Pancreas (tissue), 10 donors: ENCODE measurements around the gene APOBEC4. TPM values are rescaled to one million over a fixed set of nuclear protein-coding genes. Genes with fewer than 3 reads are reported as not detected.
A peak's percentile ranks its signal among the peaks of the same experiment; 100 is the strongest.

ENCODE experiments used
- ATAC-seq, 4 donors: fragments of 200-7000 bp; cut with Tn5 transposase; one replicate each; pipeline versions ENCODE4 v1.8.0 to v1.9.1; 2020; ENCODE audit warnings: mild to moderate bottlenecking in 4 of 4, moderate library complexity in 4 of 4
- DNase-seq, 6 donors: peaks; one replicate each; pipeline ENCODE4 v3.0.0-alpha.2; 2020
- FAIRE-seq: peaks from 2 replicates; lab custom pipeline; 2012; peaks lifted over from hg19 to GRCh38; lab: Jason Lieb, UNC
- H3K27ac ChIP-seq, 4 donors: fragments of 200-600 bp; sonication (generic); 1 replicate in 3 of 4; 2 replicates in 1 of 4; pipeline versions ENCODE4 v1.5.0 to v1.8.0; 2020
- H3K27me3 ChIP-seq, 4 donors: fragments of 200-600 bp; one replicate each; pipeline ENCODE4 v1.8.0; 2021
- H3K36me3 ChIP-seq, 3 donors: fragments of 200-600 bp; sonication (generic) in 1 of 3; one replicate each; pipeline versions ENCODE4 v1.5.0 to v1.8.0; 2020 to 2021
- H3K4me1 ChIP-seq, 3 donors: fragments of 200-600 bp; one replicate each; pipeline ENCODE4 v1.8.0; 2021
- H3K4me3 ChIP-seq, 4 donors: fragments of 200-600 bp; sonication (generic) in 2 of 4; one replicate each; pipeline versions ENCODE4 v1.5.0 to v1.8.0; 2020 to 2021
- H3K9me3 ChIP-seq, 4 donors: fragments of 200-600 bp; one replicate each; pipeline ENCODE4 v1.8.0; 2021
- CTCF ChIP-seq, 4 donors: fragments of 200-600 bp; sonication (generic) in 3 of 4; IDR thresholded peaks; one replicate each; pipeline versions ENCODE4 v1.5.0 to v1.8.0; 2021; ENCODE audit warnings: antibody characterized with exemption in 4 of 4
- WGBS, 2 donors: extraction: QIAGEN DNeasy Blood & Tissue Kit; methylation state at CpG; one replicate each; pipeline ENCODE4 v1.1.7; 2013; 5-methylcytosine and 5-hydroxymethylcytosine counted together
- intact Hi-C, 3 donors: fragments of 100-400 bp; cut with DNase I; formaldehyde crosslinking; loops; one replicate each; pipeline versions ENCODE4 v1.11.1 to v1.14.2; 2022
- polyA plus RNA-seq, 2 donors: library from polyadenylated mRNA; stranded (reverse); fragments of 200-250 nt; gene quantifications; one replicate each; pipeline ENCODE4 v1.2.3, GENCODE V29; 2013
- total RNA-seq, 6 donors: library from RNA; stranded (reverse); fragmentation: NEBNext Ultra II Directional in 4 of 6; extraction: Animal tissue kit (Norgen Biotek cat#: 25700) in 4 of 6; gene quantifications; one replicate each; pipeline versions ENCODE4 v1.2.1 to v1.2.4, GENCODE V29; 2021 to 2023
- donor health status: healthy with polysubstance abuse.
- donor health status: DM: no; HTN: no; CAD: no; lungs with moderate emphysema.
- donor health status: DM: no; HTN: no; CAD: no.
- donor health status: control.
- donor health status: control.
- donor health status: Bipolar disorder and iron deficiency.
- donor health status: DM: yes; HTN: yes; CAD: no.
- donor health status: DM: no; HTN: no; CAD: no.
- donor health status: DM: no; HTN: no; CAD: no.
- donor health status: DM: yes; HTN: yes; CAD: no.

Gene APOBEC4
- total and polyA plus RNA-seq, 8 donors, result 0.05 TPM; not detected in 7

- no peaks in the 10 kb centered on the region for H3K4me1 ChIP-seq
- no peak overlapping the region for H3K27ac ChIP-seq
- ATAC-seq (peak in 3 of 4 donors; percentile 24 to 71 (median 35)), FAIRE-seq (no peak), DNase-seq (no peak)
- TF ChIP-seq CTCF (IDR thresholded peaks at IDR 0.05), result no peak
- no peak overlapping the region for H3K4me3 ChIP-seq
- no peaks in the 10 kb centered on the region for H3K36me3 ChIP-seq
- no peaks in the 10 kb centered on the region for H3K27me3 ChIP-seq
- WGBS, 2 donors, result 75 to 79% methylated on average over 3 of the region's 3 CpGs
- intact Hi-C loops, result no loop called here
- no peaks in the 10 kb centered on the region for H3K9me3 ChIP-seq
These were observed 53.0 kb downstream of the APOBEC4 start for GRCh38 chr1:183600136-183600535.

DNA sequence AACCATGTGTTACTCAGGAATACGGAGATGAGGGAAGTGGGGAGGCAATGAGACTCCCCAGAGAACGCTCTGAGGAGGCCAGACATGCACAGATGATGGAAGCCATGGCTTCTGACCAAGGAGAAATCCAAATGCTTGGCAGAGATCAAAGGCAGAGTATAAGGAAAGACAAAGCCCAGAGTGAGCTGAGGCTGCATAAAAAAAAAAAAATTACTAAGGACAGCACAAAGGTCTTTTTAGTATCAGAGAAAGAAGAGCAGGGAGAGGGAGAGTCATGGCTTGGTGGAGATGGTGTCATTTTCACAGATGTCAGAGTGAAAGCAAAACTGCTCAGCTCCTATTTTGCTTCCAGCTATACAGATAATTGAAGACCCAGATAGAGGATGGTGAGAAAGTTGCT lies 54.7 kb downstream of the APOBEC4 start:
- H3K27ac ChIP-seq, result no peak overlapping the region
- H3K9me3 ChIP-seq, result no peaks in the 10 kb centered on the region
- DNase-seq (no peak), ATAC-seq (no peak), FAIRE-seq (no peak)
- WGBS, 2 donors, result 50 to 52% methylated on average over 2 of the region's 2 CpGs
- intact Hi-C loops, result no loop called here
- no peaks in the 10 kb centered on the region for H3K4me1 ChIP-seq
- H3K4me3 ChIP-seq, result no peak overlapping the region
- H3K36me3 ChIP-seq, result no peaks in the 10 kb centered on the region
- no peaks in the 10 kb centered on the region for H3K27me3 ChIP-seq
- TF ChIP-seq CTCF (IDR thresholded peaks at IDR 0.05), result no peak

DNA sequence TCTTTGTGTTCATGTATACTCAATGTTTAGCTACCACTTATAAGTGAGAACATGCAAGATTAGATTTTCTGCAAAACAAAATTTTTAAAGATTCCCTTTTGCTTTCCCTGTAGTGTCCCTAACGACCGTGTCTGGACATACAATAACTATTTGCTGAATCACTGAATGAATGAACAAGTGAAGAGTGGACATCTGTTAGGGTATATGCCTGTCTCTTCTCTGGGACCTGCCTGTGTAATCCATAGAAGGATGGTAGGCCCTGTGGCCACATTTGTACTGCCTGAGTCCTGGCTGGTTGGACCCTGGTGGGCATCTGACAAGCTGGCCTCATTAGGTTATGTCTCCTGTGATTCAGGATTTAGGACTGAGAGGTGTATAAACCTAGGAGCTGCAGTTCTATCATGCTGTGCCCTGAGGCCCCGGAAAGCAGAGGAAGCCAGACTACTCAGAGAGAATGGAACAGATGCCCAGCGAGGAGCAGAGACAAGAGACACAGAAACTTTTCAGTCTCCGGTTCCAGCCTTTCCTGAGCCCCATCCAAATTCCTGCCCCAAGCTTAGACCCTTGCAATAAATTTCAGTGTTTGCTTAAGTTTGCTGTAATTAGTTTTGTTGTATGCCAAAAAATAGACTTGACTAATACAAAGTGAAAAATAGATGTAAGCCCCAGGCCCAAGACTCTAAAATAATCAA lies 55.3 kb downstream of the APOBEC4 start:
- no peak overlapping the region for H3K27ac ChIP-seq
- no peaks in the 10 kb centered on the region for H3K4me1 ChIP-seq
- no peak for ATAC-seq
- no peaks in the 10 kb centered on the region for H3K9me3 ChIP-seq
- TF ChIP-seq CTCF (IDR thresholded peaks at IDR 0.05), result no peak
- WGBS, 2 donors, result 68 to 76% methylated on average over 5 of the region's 5 CpGs
- no peak overlapping the region for H3K4me3 ChIP-seq
- no peaks in the 10 kb centered on the region for H3K27me3 ChIP-seq
- intact Hi-C loops, result no loop called here
- no peak for FAIRE-seq
- H3K36me3 ChIP-seq, result no peaks in the 10 kb centered on the region
- DNase-seq, result no peak

GRCh38 chr1:183596500-183596899 lies 56.6 kb downstream of the APOBEC4 start:
- Histone ChIP-seq H3K4me1 (no peaks in the 10 kb centered on the region), H3K9me3 (no peaks in the 10 kb centered on the region), H3K27me3 (no peaks in the 10 kb centered on the region), H3K27ac (no peak overlapping the region), H3K36me3 (no peaks in the 10 kb centered on the region), H3K4me3 (no peak overlapping the region)
- 73 to 91% methylated on average over 5 of the region's 5 CpGs for WGBS, 2 donors
- no peak for TF ChIP-seq CTCF (IDR thresholded peaks at IDR 0.05)
- intact Hi-C loops, result no loop called here
- ATAC-seq, result no peak
- FAIRE-seq, result no peak
- no peak for DNase-seq

Other genes starting within 250 kb of the APOBEC4 start
- gene NMNAT2, start 234.9 kb downstream of the APOBEC4 start, total RNA-seq, result 1 to 10 TPM in 3 of 6 donors, under 1 TPM in 3; 0.42 to 3.5 (median 1.5) TPM
- gene NMNAT2, start 234.9 kb downstream of the APOBEC4 start, polyA plus RNA-seq, result 1 to 10 TPM; 1.3 to 4.9 TPM
- 10 to 100 TPM; 21.4 to 36.5 (median 24.4) TPM for gene SMG7, start 180.8 kb downstream of the APOBEC4 start, total RNA-seq
- 10 to 100 TPM; 11.7 to 19.5 TPM for gene SMG7, start 180.8 kb downstream of the APOBEC4 start, polyA plus RNA-seq
- 10 to 100 TPM in 2 of 6 donors, 1 to 10 TPM in 3, under 1 TPM in 1; 0.65 to 24.5 (median 2.1) TPM for gene NCF2, start 62.9 kb downstream of the APOBEC4 start, total RNA-seq
- 1 to 10 TPM; 1.0 to 5.0 TPM for gene NCF2, start 62.9 kb downstream of the APOBEC4 start, polyA plus RNA-seq
- 10 to 100 TPM; 17.5 to 68.0 (median 28.4) TPM for gene ARPC5, start 17.5 kb downstream of the APOBEC4 start, total RNA-seq
- gene ARPC5, start 17.5 kb downstream of the APOBEC4 start, polyA plus RNA-seq, result 10 to 100 TPM; 33.5 to 58.5 TPM
- gene RGL1, start 151.8 kb upstream of the APOBEC4 start, total RNA-seq, result 1 to 10 TPM; 2.8 to 9.1 (median 4.9) TPM
- gene RGL1, start 151.8 kb upstream of the APOBEC4 start, polyA plus RNA-seq, result 1 to 10 TPM; 3.6 to 6.6 TPM